Urothelium cell line (cell line): ENCODE data around the gene ELP4.
"Not testable (repeated sequence)": the region's sequence is repeated elsewhere in the genome, so short reads cannot be mapped to it uniquely, and the experiment has no call there.

Source experiments
- DNase-seq: peaks from one replicate; pipeline ENCODE4 v3.0.0; 2011; ENCODE audit warnings: low spot score, mixed read lengths
- FAIRE-seq: peaks from 2 replicates; lab custom pipeline; 2011; peaks lifted over from hg19 to GRCh38; lab: Jason Lieb, UNC

Gene ELP4

DNA sequence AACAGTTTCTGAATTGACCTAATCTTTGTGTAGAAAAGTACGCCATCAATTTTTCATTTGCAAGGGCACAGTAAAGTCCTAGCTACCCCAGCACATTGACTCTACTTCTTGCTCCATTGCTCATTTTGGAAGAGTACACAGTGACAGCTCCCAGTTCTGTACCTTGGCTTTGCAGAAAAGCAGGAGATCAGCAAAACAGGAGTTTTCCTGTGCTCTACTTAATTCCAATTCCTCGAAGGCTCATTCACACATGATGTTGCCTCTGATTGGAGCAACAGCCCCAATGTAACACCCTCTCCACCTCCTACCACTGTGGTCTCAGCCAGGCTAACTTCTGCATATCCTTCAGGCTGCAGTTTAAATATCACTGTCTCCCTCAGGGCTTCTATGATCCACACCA lies 182.9 kb downstream of the ELP4 start:
- FAIRE-seq (no peak), DNase-seq (no peak)

GRCh38 chr11:31697049-31697448 lies 187.5 kb downstream of the ELP4 start:
- not testable (repeated sequence) for FAIRE-seq

GRCh38 chr11:31699066-31699465 lies 189.5 kb downstream of the ELP4 start:
- FAIRE-seq (no peak), DNase-seq (no peak)

More at GRCh38 chr11:31697049-31697448, 187.5 kb downstream of the ELP4 start:
- not testable (repeated sequence) for DNase-seq

GRCh38 chr11:31702966-31703365 lies 193.4 kb downstream of the ELP4 start:
- FAIRE-seq, result no peak
- DNase-seq, result no peak

DNA sequence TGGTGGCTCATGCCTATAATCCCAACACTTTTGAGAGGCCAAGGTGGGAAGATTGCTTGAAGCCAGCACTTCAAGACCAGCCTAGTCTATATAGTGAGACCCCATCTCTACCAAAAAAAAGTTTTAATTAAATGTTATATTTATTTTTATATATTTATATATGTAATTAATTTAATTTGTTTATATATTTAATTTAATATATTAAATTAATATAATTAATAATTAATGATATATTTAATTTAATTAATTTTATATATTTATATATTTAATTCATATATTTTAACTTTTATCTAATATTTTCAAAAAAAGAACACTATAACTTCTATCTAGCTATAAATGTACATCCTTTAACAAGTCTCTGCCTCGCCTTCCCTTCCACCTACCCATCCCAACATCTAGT lies 196.8 kb downstream of the ELP4 start:
- DNase-seq (no peak), FAIRE-seq (no peak)

DNA sequence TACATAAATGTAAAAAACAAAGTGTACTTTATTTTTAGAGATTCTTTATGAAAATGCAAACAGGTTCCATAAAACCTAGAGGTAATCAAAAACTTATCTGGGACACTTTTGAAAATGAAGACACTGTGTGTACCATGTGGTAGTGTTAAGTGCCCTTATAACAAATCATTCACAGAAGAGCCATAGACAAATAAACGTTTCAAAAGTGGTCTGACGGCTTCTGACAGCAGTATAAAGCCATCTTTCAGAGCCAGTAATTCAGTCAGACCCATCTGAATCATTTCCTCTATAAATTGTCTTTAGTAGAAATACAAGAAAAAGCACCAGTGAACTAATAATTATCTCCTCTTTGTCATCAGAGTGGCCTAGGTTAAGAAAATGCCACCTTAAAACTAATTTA lies 201.6 kb downstream of the ELP4 start:
- DNase-seq (no peak), FAIRE-seq (no peak)

DNA sequence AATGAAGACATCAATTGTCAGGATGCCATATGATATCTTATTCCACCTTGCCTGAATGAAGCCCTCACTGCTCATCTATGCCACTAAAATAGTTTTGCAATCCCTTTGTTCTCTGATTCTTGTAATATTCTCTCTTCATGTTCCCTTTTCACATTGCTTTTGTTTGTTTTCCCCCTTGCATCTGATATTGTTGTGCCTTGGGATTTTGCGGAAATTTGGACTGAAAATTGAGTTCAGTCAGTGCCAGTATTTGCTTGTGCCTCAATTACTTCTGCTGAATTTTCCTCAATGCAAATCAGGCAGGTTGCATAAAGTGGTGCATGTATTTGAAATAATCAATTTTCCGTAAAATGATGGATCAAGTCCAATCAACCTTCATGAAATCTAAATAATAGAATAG lies 203.3 kb downstream of the ELP4 start:
- no peak for DNase-seq
- FAIRE-seq, result no peak

- DNase-seq, result no peak
- FAIRE-seq, result no peak
These were observed 205.3 kb downstream of the ELP4 start for GRCh38 chr11:31714840-31715239.

- DNase-seq (no peak), FAIRE-seq (no peak)
These were observed 210.7 kb downstream of the ELP4 start for GRCh38 chr11:31720225-31720624.

GRCh38 chr11:31720671-31721365 lies 211.3 kb downstream of the ELP4 start:
- FAIRE-seq (no peak), DNase-seq (no peak)

- FAIRE-seq, result no peak
- DNase-seq, result no peak
These were observed 213.2 kb downstream of the ELP4 start for GRCh38 chr11:31722754-31723153.

- DNase-seq, result no peak
- FAIRE-seq, result no peak
These were observed 215.6 kb downstream of the ELP4 start for GRCh38 chr11:31725176-31725575.

GRCh38 chr11:31728432-31728831 lies 218.9 kb downstream of the ELP4 start:
- FAIRE-seq, result no peak
- DNase-seq, result no peak

DNA sequence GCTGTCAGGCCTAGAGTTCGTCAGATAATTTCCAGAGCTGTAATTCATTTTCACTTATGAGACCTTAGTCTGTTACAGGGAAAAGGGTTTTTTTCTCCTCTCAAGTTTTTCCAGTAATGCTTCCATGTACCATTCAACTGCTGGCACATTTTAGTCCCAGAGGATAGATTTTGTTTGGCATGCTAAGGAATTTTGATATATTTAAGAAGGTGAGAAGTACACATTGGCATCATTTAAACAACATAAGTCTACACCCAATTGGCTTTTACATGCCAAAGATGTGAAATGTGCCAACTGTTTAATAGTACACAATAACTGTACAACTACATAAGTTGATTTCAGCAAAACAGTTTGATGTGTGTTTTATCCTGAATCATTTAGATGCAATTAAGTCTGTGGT lies 230.6 kb downstream of the ELP4 start:
- DNase-seq (no peak), FAIRE-seq (no peak)

GRCh38 chr11:31740731-31741368 lies 231.3 kb downstream of the ELP4 start:
- not testable (repeated sequence) for DNase-seq, FAIRE-seq

DNA sequence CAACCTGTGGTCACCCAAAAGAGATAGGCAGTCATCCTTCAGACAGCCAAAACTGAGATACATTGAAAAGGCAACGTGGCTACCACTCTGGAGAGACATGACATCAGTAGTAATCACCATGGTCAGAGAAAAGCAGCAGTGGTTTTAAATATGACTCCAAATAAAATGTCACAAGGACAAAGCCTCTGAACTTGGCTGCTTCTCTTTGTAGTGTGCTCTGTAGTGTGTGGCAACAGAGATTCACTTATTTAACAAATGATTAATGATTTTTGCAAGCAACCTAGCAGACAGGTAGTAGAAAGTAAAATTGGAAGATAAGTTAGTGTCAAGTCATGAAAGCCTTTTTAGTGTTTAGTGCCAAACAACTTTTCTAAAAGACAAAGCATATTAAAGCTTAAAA lies 238.0 kb downstream of the ELP4 start:
- DNase-seq (no peak), FAIRE-seq (no peak)

GRCh38 chr11:31757260-31757835 lies 247.8 kb downstream of the ELP4 start:
- FAIRE-seq (no peak), DNase-seq (no peak)

GRCh38 chr11:31761636-31762035 lies 252.1 kb downstream of the ELP4 start:
- no peak for FAIRE-seq

GRCh38 chr11:31763296-31763695 lies 253.7 kb downstream of the ELP4 start:
- no peak for DNase-seq
- FAIRE-seq, result no peak

More at GRCh38 chr11:31761636-31762035, 252.1 kb downstream of the ELP4 start:
- DNase-seq, result no peak

- FAIRE-seq, result no peak
These were observed 254.7 kb downstream of the ELP4 start for GRCh38 chr11:31764261-31764660.

DNA sequence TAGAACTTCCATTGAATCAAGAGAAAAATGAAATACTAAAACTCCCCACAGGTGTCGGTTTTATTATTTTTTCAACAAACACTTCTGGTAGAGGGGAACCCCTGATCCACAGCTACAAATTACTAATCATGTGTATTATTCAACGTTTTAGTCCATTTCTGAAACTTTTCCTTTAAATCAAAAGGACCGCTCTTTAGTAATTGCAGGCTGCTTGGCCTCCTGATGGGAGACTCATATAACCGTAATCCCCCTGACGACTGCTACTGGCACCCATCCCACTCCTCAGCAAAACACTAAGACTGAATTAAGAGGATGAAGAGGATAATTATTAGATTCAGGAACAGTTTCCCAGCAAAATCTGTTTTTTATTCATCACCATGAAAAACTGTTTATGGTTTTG lies 255.2 kb downstream of the ELP4 start:
- DNase-seq, result no peak
- no peak for FAIRE-seq

More at GRCh38 chr11:31764261-31764660, 254.7 kb downstream of the ELP4 start:
- DNase-seq, result no peak

- DNase-seq (no peak), FAIRE-seq (no peak)
These were observed 257.5 kb downstream of the ELP4 start for GRCh38 chr11:31767066-31767465.
